Fibroblast of lung (primary cell): ENCODE data around the gene LRRC53.

Experiments
- EZH2 ChIP-seq: IDR thresholded peaks from 2 replicates; pipeline ENCODE4 v1.5.1; 2012; ENCODE audit warnings: low read length, control low read depth, mild to moderate bottlenecking; ENCODE audit errors: missing control alignments
- TF ChIP-seq, protein P1 (sequence below), 2 donors: IDR thresholded peaks in 1 of 2; conservative IDR thresholded peaks in 1 of 2; 1 replicate in 1 of 2; 2 replicates in 1 of 2; pipeline ENCODE4 v1.5.1; 2011 to 2012; ENCODE audit warnings: low read length in 2 of 2, control low read depth in 1 of 2, inconsistent platforms in 1 of 2, low read depth in 1 of 2, mild to moderate bottlenecking in 1 of 2

DNA sequence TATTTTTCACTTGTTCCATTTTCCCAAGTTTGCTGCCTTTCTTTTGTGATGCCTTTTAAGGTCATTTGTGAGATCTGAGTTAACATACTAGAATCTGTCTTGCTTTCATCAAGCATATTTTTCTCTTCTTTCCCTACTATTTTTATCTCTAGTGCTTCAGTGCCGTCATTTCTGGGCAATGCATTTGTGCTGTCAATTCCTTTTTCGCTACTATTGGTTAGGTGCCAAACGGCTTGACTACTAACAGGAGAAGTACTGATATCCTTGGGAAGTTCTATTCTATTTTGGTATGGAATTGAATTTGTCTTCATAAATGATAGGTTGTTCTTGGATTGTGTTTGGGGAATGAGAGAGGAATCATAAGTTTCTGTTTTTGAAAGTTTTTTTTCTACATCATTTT lies 42.2 kb downstream of the LRRC53 start:
- TF ChIP-seq, protein P1, sequence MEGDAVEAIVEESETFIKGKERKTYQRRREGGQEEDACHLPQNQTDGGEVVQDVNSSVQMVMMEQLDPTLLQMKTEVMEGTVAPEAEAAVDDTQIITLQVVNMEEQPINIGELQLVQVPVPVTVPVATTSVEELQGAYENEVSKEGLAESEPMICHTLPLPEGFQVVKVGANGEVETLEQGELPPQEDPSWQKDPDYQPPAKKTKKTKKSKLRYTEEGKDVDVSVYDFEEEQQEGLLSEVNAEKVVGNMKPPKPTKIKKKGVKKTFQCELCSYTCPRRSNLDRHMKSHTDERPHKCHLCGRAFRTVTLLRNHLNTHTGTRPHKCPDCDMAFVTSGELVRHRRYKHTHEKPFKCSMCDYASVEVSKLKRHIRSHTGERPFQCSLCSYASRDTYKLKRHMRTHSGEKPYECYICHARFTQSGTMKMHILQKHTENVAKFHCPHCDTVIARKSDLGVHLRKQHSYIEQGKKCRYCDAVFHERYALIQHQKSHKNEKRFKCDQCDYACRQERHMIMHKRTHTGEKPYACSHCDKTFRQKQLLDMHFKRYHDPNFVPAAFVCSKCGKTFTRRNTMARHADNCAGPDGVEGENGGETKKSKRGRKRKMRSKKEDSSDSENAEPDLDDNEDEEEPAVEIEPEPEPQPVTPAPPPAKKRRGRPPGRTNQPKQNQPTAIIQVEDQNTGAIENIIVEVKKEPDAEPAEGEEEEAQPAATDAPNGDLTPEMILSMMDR (conservative IDR thresholded peaks at IDR 0.05 in 1 of 2, IDR thresholded peaks at IDR 0.05 in 1 of 2; ENCODE audit: low read depth in 1 of 2, low read length in 2 of 2), result no peak
- TF ChIP-seq EZH2, result no peak
